H9 (cell line): ENCODE data around the gene POLD1. TPM values are rescaled to one million over a fixed set of nuclear protein-coding genes. Genes with fewer than 3 reads are reported as not detected.

ENCODE experiments used
- DNase-seq: peaks from one replicate; pipeline ENCODE4 v3.0.0-alpha.2; 2017
- H2AFZ ChIP-seq: one replicate; pipeline ENCODE4 v1.6.1; 2013; ENCODE audit warnings: mild to moderate bottlenecking, low read length, control low read depth, moderate library complexity
- H2AK5ac ChIP-seq: 2 replicates; pipeline ENCODE4 v1.6.1; 2013; ENCODE audit warnings: low read length, control low read depth, mixed read lengths; ENCODE audit not compliant: insufficient read length
- H2BK120ac ChIP-seq: one replicate; pipeline ENCODE4 v1.6.1; 2013; ENCODE audit warnings: low read depth, mild to moderate bottlenecking, low read length, control low read depth, inconsistent platforms; ENCODE audit not compliant: poor library complexity, severe bottlenecking
- H2BK12ac ChIP-seq: 2 replicates; pipeline ENCODE4 v1.6.1; 2013; ENCODE audit warnings: low read length, control low read depth, mixed read lengths, low read depth; ENCODE audit not compliant: insufficient read length
- H2BK15ac ChIP-seq: 2 replicates; pipeline ENCODE4 v1.6.1; 2013; ENCODE audit warnings: low read depth, low read length, control low read depth
- H2BK20ac ChIP-seq: one replicate; pipeline ENCODE4 v1.6.1; 2013; ENCODE audit warnings: low read depth, mild to moderate bottlenecking, low read length, control low read depth, inconsistent platforms; ENCODE audit not compliant: poor library complexity, severe bottlenecking
- H2BK5ac ChIP-seq: 2 replicates; pipeline ENCODE4 v1.6.1; 2013; ENCODE audit warnings: low read length, control low read depth, mixed read lengths; ENCODE audit not compliant: insufficient read length
- H3K14ac ChIP-seq: 2 replicates; pipeline ENCODE4 v1.6.1; 2013; ENCODE audit warnings: low read length, control low read depth; ENCODE audit not compliant: insufficient read depth
- H3K18ac ChIP-seq: 2 replicates; pipeline ENCODE4 v1.6.1; 2013; ENCODE audit warnings: low read depth, mild to moderate bottlenecking, mixed read lengths, low read length, control low read depth; ENCODE audit not compliant: insufficient read length
- H3K23ac ChIP-seq: 2 replicates; pipeline ENCODE4 v1.6.1; 2013; ENCODE audit warnings: low read length, control low read depth, mixed read lengths, low read depth; ENCODE audit not compliant: insufficient read length
- H3K23me2 ChIP-seq: 2 replicates; pipeline ENCODE4 v1.6.1; 2013; ENCODE audit warnings: low read depth, mild to moderate bottlenecking, mixed read lengths, low read length, control low read depth; ENCODE audit not compliant: insufficient read length, poor library complexity, severe bottlenecking
- H3K27ac ChIP-seq: 2 replicates; pipeline ENCODE4 v1.5.1; 2013; ENCODE audit warnings: low read length, control low read depth, mixed read lengths, low read depth; ENCODE audit not compliant: insufficient read length
- H3K27me3 ChIP-seq: 2 replicates; pipeline ENCODE4 v1.6.1; 2013; ENCODE audit warnings: low read length, control low read depth, inconsistent platforms; ENCODE audit not compliant: insufficient read depth
- H3K4ac ChIP-seq: 2 replicates; pipeline ENCODE4 v1.6.1; 2013; ENCODE audit warnings: low read depth, mild to moderate bottlenecking, control low read depth, inconsistent platforms, low read length, moderate library complexity
- H3K4me1 ChIP-seq: 2 replicates; pipeline ENCODE4 v1.6.1; 2013; ENCODE audit warnings: low read length, control low read depth, inconsistent platforms; ENCODE audit not compliant: insufficient read depth
- H3K4me2 ChIP-seq: 2 replicates; pipeline ENCODE4 v1.6.1; 2013; ENCODE audit warnings: low read length, control low read depth, mixed read lengths; ENCODE audit not compliant: insufficient read length, insufficient read depth
- H3K56ac ChIP-seq: 2 replicates; pipeline ENCODE4 v1.6.1; 2013; ENCODE audit warnings: low read depth, mild to moderate bottlenecking, mixed read lengths, low read length, control low read depth; ENCODE audit not compliant: insufficient read length
- H3K79me1 ChIP-seq: 2 replicates; pipeline ENCODE4 v1.6.1; 2013; ENCODE audit warnings: low read depth, mild to moderate bottlenecking, moderate library complexity, low read length, control low read depth, inconsistent platforms; ENCODE audit not compliant: insufficient read depth, poor library complexity, severe bottlenecking
- H3K79me2 ChIP-seq: 2 replicates; pipeline ENCODE4 v1.6.1; 2013; ENCODE audit warnings: low read length, control low read depth, inconsistent platforms; ENCODE audit not compliant: insufficient read depth
- H3K9ac ChIP-seq: 2 replicates; pipeline ENCODE4 v1.6.1; 2013; ENCODE audit warnings: low read length, control low read depth, mixed read lengths; ENCODE audit not compliant: insufficient read length; ENCODE audit errors: extremely low read depth
- H3K9me3 ChIP-seq: one replicate; pipeline ENCODE4 v1.6.1; 2013; ENCODE audit warnings: low read depth, low read length, inconsistent platforms; ENCODE audit not compliant: control insufficient read depth
- H3T11ph ChIP-seq: one replicate; pipeline ENCODE4 v1.6.1; 2013; ENCODE audit warnings: mild to moderate bottlenecking, low read length, control low read depth, inconsistent platforms
- H4K20me1 ChIP-seq: one replicate; pipeline ENCODE4 v1.6.1; 2013; ENCODE audit not compliant: control insufficient read depth, insufficient read length, insufficient read depth
- H4K5ac ChIP-seq: 2 replicates; pipeline ENCODE4 v1.6.1; 2013; ENCODE audit warnings: low read depth, mild to moderate bottlenecking, mixed read lengths, low read length, control low read depth; ENCODE audit not compliant: insufficient read length
- H4K8ac ChIP-seq: replicated peaks from 2 replicates; pipeline ENCODE4 v1.6.1; 2013; ENCODE audit warnings: low read length, control low read depth, mixed read lengths, low read depth; ENCODE audit not compliant: insufficient read length
- H4K91ac ChIP-seq: 2 replicates; pipeline ENCODE4 v1.6.1; 2013; ENCODE audit warnings: low read depth, mild to moderate bottlenecking, moderate library complexity, mixed read lengths, low read length, control low read depth; ENCODE audit not compliant: insufficient read length
- H3K27ac Mint-ChIP-seq, 3 experiments: 2 replicates in 2 of 3; 3 replicates in 1 of 3; pipeline ENCODE4 v1.8.0; 2020 to 2021; ENCODE audit warnings: mixed read lengths in 3 of 3, mild to moderate bottlenecking in 1 of 3, moderate library complexity in 1 of 3
- H3K27me3 Mint-ChIP-seq: 2 replicates; pipeline ENCODE4 v1.8.0; 2021; ENCODE audit warnings: low read depth, mild to moderate bottlenecking, moderate library complexity, mixed read lengths
- H3K36me3 Mint-ChIP-seq, 3 experiments: 2 replicates in 2 of 3; 3 replicates in 1 of 3; pipeline ENCODE4 v1.8.0; 2020 to 2021; ENCODE audit warnings: low read depth in 3 of 3, mixed read lengths in 3 of 3; ENCODE audit not compliant: insufficient read depth in 1 of 3
- H3K4me1 Mint-ChIP-seq, 2 experiments: 2 replicates each; pipeline ENCODE4 v1.8.0; 2020; ENCODE audit warnings: mixed read lengths in 2 of 2
- H3K4me3 Mint-ChIP-seq, 2 experiments: 2 replicates in 1 of 2; 3 replicates in 1 of 2; pipeline ENCODE4 v1.8.0; 2020 to 2021; ENCODE audit warnings: mild to moderate bottlenecking in 2 of 2, mixed read lengths in 2 of 2, moderate library complexity in 1 of 2
- H3K9me3 Mint-ChIP-seq, 2 experiments: 2 replicates in 1 of 2; 3 replicates in 1 of 2; pipeline ENCODE4 v1.8.0; 2020; ENCODE audit warnings: mild to moderate bottlenecking in 2 of 2, mixed read lengths in 2 of 2, moderate library complexity in 1 of 2
- CTCF ChIP-seq: fragments of 200-600 bp; sonication (generic); conservative IDR thresholded peaks from 3 replicates; pipeline ENCODE4 v1.8.0; 2021; ENCODE audit warnings: antibody characterized with exemption, mild to moderate bottlenecking
- WGBS: extraction: QIAGEN DNeasy Blood & Tissue Kit; methylation state at CpG from one replicate; pipeline ENCODE4 v1.1.7; 2013; ENCODE audit warnings: missing lambda C conversion rate, low lambda C conversion rate, mixed read lengths; ENCODE audit not compliant: insufficient read length; ENCODE audit errors: extremely low coverage; 5-methylcytosine and 5-hydroxymethylcytosine counted together
- total RNA-seq: library from RNA; stranded (reverse); gene quantifications from 2 replicates; pipeline ENCODE4 v1.2.1, GENCODE V29; 2021

The POLD1 gene
- total RNA-seq, 1 experiment from 2014 or later = 165 TPM

DNA sequence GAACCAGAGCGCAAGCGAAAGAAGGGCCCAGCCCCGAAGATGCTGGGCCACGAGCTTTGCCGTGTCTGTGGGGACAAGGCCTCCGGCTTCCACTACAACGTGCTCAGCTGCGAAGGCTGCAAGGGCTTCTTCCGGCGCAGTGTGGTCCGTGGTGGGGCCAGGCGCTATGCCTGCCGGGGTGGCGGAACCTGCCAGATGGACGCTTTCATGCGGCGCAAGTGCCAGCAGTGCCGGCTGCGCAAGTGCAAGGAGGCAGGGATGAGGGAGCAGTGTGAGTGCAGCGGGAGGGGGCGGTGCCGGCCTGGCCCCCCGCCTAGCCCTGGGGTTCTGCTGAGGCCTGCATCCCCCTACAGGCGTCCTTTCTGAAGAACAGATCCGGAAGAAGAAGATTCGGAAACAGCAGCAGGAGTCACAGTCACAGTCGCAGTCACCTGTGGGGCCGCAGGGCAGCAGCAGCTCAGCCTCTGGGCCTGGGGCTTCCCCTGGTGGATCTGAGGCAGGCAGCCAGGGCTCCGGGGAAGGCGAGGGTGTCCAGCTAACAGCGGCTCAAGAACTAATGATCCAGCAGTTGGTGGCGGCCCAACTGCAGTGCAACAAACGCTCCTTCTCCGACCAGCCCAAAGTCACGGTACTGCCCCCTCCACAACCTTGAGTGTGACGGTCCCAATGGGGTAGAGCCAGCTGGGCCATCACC is 5.8 kb upstream of the POLD1 start:
- Histone ChIP-seq H4K91ac (no peak overlapping the region), H3K79me1 (no peaks in the 10 kb centered on the region), H3K79me2 (no peaks in the 10 kb centered on the region), H3K56ac (no peak overlapping the region), H3K9me3 (no peaks in the 10 kb centered on the region), H3K23ac (no peak overlapping the region), H3K9ac (no peak overlapping the region), H4K20me1 (no peaks in the 10 kb centered on the region), H3K18ac (no peak overlapping the region), H3K14ac (no peak overlapping the region), H3T11ph (no peak overlapping the region), H3K4me1 (no peaks in the 10 kb centered on the region), H3K27ac (no peak overlapping the region), H3K4me2 (no peak overlapping the region), H2AFZ (no peak overlapping the region), H2BK15ac (no peak overlapping the region), H2AK5ac (no peak overlapping the region), H2BK12ac (no peak overlapping the region), H3K27me3 (no peaks in the 10 kb centered on the region), H3K4ac (no peak overlapping the region), H2BK20ac (no peak overlapping the region), H4K8ac (no peak overlapping the region), H2BK120ac (no peak overlapping the region), H4K5ac (no peak overlapping the region), H3K23me2 (no peaks in the 10 kb centered on the region), H2BK5ac (no peak overlapping the region)
- no peak for TF ChIP-seq CTCF
- no CpG with 5 or more reads among the region's 36 CpGs for WGBS
- Mint-ChIP-seq H3K4me1 (peaks cover 3 to 13% of the 10 kb centered on the region in 2 experiments), H3K4me3 (peak overlapping the region in 1 of 2 experiments; percentile 54; a peak in 1 of 5 replicates), H3K36me3 (peaks cover 26 to 45% (median 45%) of the 10 kb centered on the region in 3 experiments; a peak in 6 of 7 replicates), H3K9me3 (peaks cover 0 to 4% of the 10 kb centered on the region in 2 experiments; a peak in 1 of 5 replicates), H3K27me3 (0 out of 2 replicates have a peak, but pooled peaks cover 3% of the 10 kb centered on the region), H3K27ac (no peak overlapping the region; a peak in 1 of 7 replicates)
- no peak for DNase-seq
